Natural killer cell treated with Interleukin-12 subunit alpha and Interleukin-12 subunit beta and Interleukin-15 and Interleukin-18, amount 100 ng/mL, for 72 hours (primary cell): ENCODE data around the gene TMEM214. TPM values are rescaled to one million over a fixed set of nuclear protein-coding genes. Genes with fewer than 3 reads are reported as not detected.

Experiments used
- total RNA-seq, 2 donors: library from RNA; stranded (reverse); gene quantifications; one replicate each; pipeline ENCODE4 v1.2.3, GENCODE V29; 2022

TMEM214 gene
- total RNA-seq, 2 donors from 2014 or later = 132 to 176 TPM

Other genes with a start within 250 kb of the TMEM214 start
- 10 to 100 TPM; 18.5 to 32.1 TPM for gene CENPA, start 246.9 kb upstream of the TMEM214 start, total RNA-seq
- gene DPYSL5, start 184.8 kb upstream of the TMEM214 start, total RNA-seq = not detected
- gene MAPRE3, start 62.3 kb upstream of the TMEM214 start, total RNA-seq = 10 to 100 TPM in 1 of 2 donors, 1 to 10 TPM in 1; 5.7 to 10.0 TPM
- 10 to 100 TPM; 12.5 to 20.5 TPM for gene AGBL5, start 18.7 kb downstream of the TMEM214 start, total RNA-seq
- 100 to 1,000 TPM; 286 to 393 TPM for gene OST4, start 38.7 kb downstream of the TMEM214 start, total RNA-seq
- 10 to 100 TPM in 1 of 2 donors, 1 to 10 TPM in 1; 8.7 to 14.2 TPM for gene EMILIN1, start 45.6 kb downstream of the TMEM214 start, total RNA-seq
- 1 to 10 TPM; 2.5 to 5.1 TPM for gene KHK, start 53.8 kb downstream of the TMEM214 start, total RNA-seq
- 1 to 10 TPM in 1 of 2 donors, under 1 TPM in 1; 0.36 to 1.4 TPM for gene CGREF1, start 86.2 kb downstream of the TMEM214 start, total RNA-seq
- under 1 TPM in 1 of 2 donors, not detected in 1; 0.25 TPM for gene ABHD1, start 90.8 kb downstream of the TMEM214 start, total RNA-seq
- 100 to 1,000 TPM in 1 of 2 donors, 10 to 100 TPM in 1; 91.6 to 109 TPM for gene PREB, start 101.7 kb downstream of the TMEM214 start, total RNA-seq
- not detected for gene PRR30, start 106.4 kb downstream of the TMEM214 start, total RNA-seq
- not detected for gene TCF23, start 116.0 kb downstream of the TMEM214 start, total RNA-seq
- 10 to 100 TPM; 59.3 to 59.9 TPM for gene ATRAID, start 179.1 kb downstream of the TMEM214 start, total RNA-seq
- 100 to 1,000 TPM in 1 of 2 donors, 10 to 100 TPM in 1; 40.7 to 123 TPM for gene SLC5A6, start 179.3 kb downstream of the TMEM214 start, total RNA-seq
- 100 to 1,000 TPM in 1 of 2 donors, 10 to 100 TPM in 1; 50.6 to 175 TPM for gene CAD, start 184.4 kb downstream of the TMEM214 start, total RNA-seq
- not detected for gene SLC30A3, start 230.1 kb downstream of the TMEM214 start, total RNA-seq
- not detected for gene DNAJC5G, start 242.5 kb downstream of the TMEM214 start, total RNA-seq
- under 1 TPM; 0.28 to 0.33 TPM for gene TRIM54, start 249.5 kb downstream of the TMEM214 start, total RNA-seq